Activated T-cell treated with anti-CD3 and anti-CD28 coated beads for 48 hours (primary cell): ENCODE results near the gene SYNE1.
"Not testable (repeated sequence)": the region's sequence is repeated elsewhere in the genome, so short reads cannot be mapped to it uniquely, and the experiment has no call there.

ENCODE experiments used
- DNase-seq: peaks from one replicate; pipeline ENCODE4 v3.0.0-alpha.2; 2020; ENCODE audit warnings: low read depth

The SYNE1 gene

GRCh38 chr6:152566103-152566875 lies 70.9 kb downstream of the SYNE1 start:
- no peak for DNase-seq

GRCh38 chr6:152563177-152563576 lies 74.0 kb downstream of the SYNE1 start:
- DNase-seq, result no peak

- not testable (repeated sequence) for DNase-seq
Measured at GRCh38 chr6:152558798-152559197, 78.4 kb downstream of the SYNE1 start.

GRCh38 chr6:152557502-152557901 lies 79.7 kb downstream of the SYNE1 start:
- DNase-seq, result no peak

- DNase-seq, result no peak
Measured at GRCh38 chr6:152554851-152555250, 82.3 kb downstream of the SYNE1 start.

GRCh38 chr6:152552616-152553209 lies 84.4 kb downstream of the SYNE1 start:
- peak; percentile 16 for DNase-seq

- DNase-seq, result no peak
Measured at GRCh38 chr6:152543519-152543918, 93.6 kb downstream of the SYNE1 start.

GRCh38 chr6:152540381-152540780 lies 96.8 kb downstream of the SYNE1 start:
- DNase-seq, result no peak

- no peak for DNase-seq
Measured at GRCh38 chr6:152534541-152534940, 102.6 kb downstream of the SYNE1 start.

- DNase-seq, result no peak
Measured at GRCh38 chr6:152532556-152533422, 104.4 kb downstream of the SYNE1 start.

GRCh38 chr6:152531659-152532058 lies 105.5 kb downstream of the SYNE1 start:
- DNase-seq, result no peak

GRCh38 chr6:152529369-152529768 lies 107.8 kb downstream of the SYNE1 start:
- no peak for DNase-seq

GRCh38 chr6:152514120-152514519 lies 123.0 kb downstream of the SYNE1 start:
- not testable (repeated sequence) for DNase-seq

- no peak for DNase-seq
Measured at GRCh38 chr6:152509916-152510315, 127.2 kb downstream of the SYNE1 start.

GRCh38 chr6:152508477-152508876 lies 128.7 kb downstream of the SYNE1 start:
- no peak for DNase-seq

GRCh38 chr6:152503546-152503945 lies 133.6 kb downstream of the SYNE1 start:
- DNase-seq, result no peak

GRCh38 chr6:152502421-152503188 lies 134.6 kb downstream of the SYNE1 start:
- no peak for DNase-seq

GRCh38 chr6:152499931-152500330 lies 137.2 kb downstream of the SYNE1 start:
- no peak for DNase-seq

- DNase-seq, result no peak
Measured at GRCh38 chr6:152496731-152497130, 140.4 kb downstream of the SYNE1 start.

- not testable (repeated sequence) for DNase-seq
Measured at GRCh38 chr6:152495456-152495855, 141.7 kb downstream of the SYNE1 start.

GRCh38 chr6:152492281-152492680 lies 144.9 kb downstream of the SYNE1 start:
- not testable (repeated sequence) for DNase-seq

GRCh38 chr6:152491501-152491900 lies 145.7 kb downstream of the SYNE1 start:
- DNase-seq, result not testable (repeated sequence)
